ENCODE data around the gene SLC10A3. TPM values are rescaled to one million over a fixed set of nuclear protein-coding genes. Genes with fewer than 3 reads are reported as not detected.

SLC10A3 gene
- total and polyA plus RNA-seq, 10 of the 15 experiments (the other 5 are each of a cell fraction or from before 2014, with no cell fraction given) = 1.7 to 23.5 (median 11.0) TPM

DNA sequence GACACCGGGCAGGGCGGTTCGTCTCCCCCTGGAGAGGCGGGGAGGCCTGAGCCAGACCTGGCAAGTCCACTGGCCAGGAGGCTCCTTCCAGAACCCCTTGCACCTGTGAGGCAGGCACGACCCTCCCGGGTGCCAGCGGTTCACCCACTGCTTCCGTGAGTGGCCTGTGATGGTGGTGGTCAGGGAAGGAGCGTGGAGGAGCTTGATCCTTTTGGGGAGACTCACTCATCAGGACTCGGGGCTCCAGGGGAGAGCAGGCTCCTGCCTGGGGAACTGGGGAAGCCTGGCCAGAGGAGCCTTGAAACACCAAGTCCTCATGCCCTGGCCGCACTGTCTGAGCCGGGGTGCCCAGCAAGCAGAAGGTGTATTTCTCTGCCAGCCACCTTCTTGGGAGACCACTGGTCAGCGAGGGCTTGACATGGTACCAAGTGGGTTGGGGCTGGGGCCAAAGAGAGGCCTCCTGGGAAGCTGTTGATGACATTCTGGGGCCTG is 45.6 kb downstream of the SLC10A3 start:
- H3K9me3 ChIP-seq (replicated peaks; ENCODE audit: control insufficient read depth, insufficient read depth, low read length) = no peaks in the 10 kb centered on the region
- no peak for TF ChIP-seq BCL11A (IDR thresholded peaks at IDR 0.05; ENCODE audit: low read depth, low read length)
- no peak for TF ChIP-seq RAD21 (IDR thresholded peaks at IDR 0.05; ENCODE audit: insufficient read depth, low read depth, low read length)
- no peak for TF ChIP-seq SPI1 (IDR thresholded peaks at IDR 0.05; ENCODE audit: borderline replicate concordance, insufficient read depth, low read depth, low read length)
- TF ChIP-seq BACH1 (IDR thresholded peaks at IDR 0.05; ENCODE audit: borderline replicate concordance) = no peak
- TF ChIP-seq E2F8 (IDR thresholded peaks at IDR 0.05; ENCODE audit: low read depth, partially characterized antibody) = no peak
- TF ChIP-seq FOXK2 (IDR thresholded peaks at IDR 0.05) = no peak
- TF ChIP-seq SKIL (IDR thresholded peaks at IDR 0.05; ENCODE audit: low read depth, poor library complexity, severe bottlenecking) = no peak
- no peak for TF ChIP-seq SREBF1 (IDR thresholded peaks at IDR 0.05; ENCODE audit: low read length)
- TF ChIP-seq CHD1 (IDR thresholded peaks at IDR 0.05; ENCODE audit: low read depth, low read length) = no peak
- TF ChIP-seq SMARCA5 (IDR thresholded peaks at IDR 0.05) = no peak
- TF ChIP-seq MLLT1 (IDR thresholded peaks at IDR 0.05) = no peak
- no peak for TF ChIP-seq MXI1 (IDR thresholded peaks at IDR 0.05; ENCODE audit: low read depth, low read length)
- TF ChIP-seq SIX5 (IDR thresholded peaks at IDR 0.05; ENCODE audit: low read depth, low read length, severe bottlenecking) = no peak
- TF ChIP-seq CREM (IDR thresholded peaks at IDR 0.05; ENCODE audit: low read depth) = no peak
- no peak for TF ChIP-seq RUNX3 (IDR thresholded peaks at IDR 0.05; ENCODE audit: low read length)
- TF ChIP-seq CHD2 (IDR thresholded peaks at IDR 0.05; ENCODE audit: borderline replicate concordance, low read depth, low read length) = no peak
- no peak for TF ChIP-seq ZBED1 (IDR thresholded peaks at IDR 0.05; ENCODE audit: borderline replicate concordance)
- no peak for TF ChIP-seq CBFB (IDR thresholded peaks at IDR 0.05; ENCODE audit: low read depth)
- DNase-seq (ENCODE audit: low read depth, low spot score) (no peak), ATAC-seq (peak; percentile 38; the same call in 2 of the 3 replicates), FAIRE-seq (no peak)
- peak overlapping the region; percentile 72 for H3K4me2 ChIP-seq (ENCODE audit: control insufficient read depth, insufficient read depth)
- H2AFZ ChIP-seq (ENCODE audit: control insufficient read depth, low read depth, low read length) = no peak overlapping the region
- no TSS peak for BruUV-seq (replicated peaks)
- CTCF ChIA-PET = no interaction called here
- H3K27me3 ChIP-seq (replicated peaks in 1 of 2; ENCODE audit: control insufficient read depth in 2 of 2, insufficient read depth in 2 of 2, low read length in 1 of 2) = no peaks in the 10 kb centered on the region
- H3K9ac ChIP-seq (ENCODE audit: control insufficient read depth, insufficient read depth, low read length) = peak overlapping the region; percentile 61
- H3K79me2 ChIP-seq (ENCODE audit: control insufficient read depth, insufficient read depth, low read length) = peaks cover 6% of the 10 kb centered on the region
- RAD21 ChIA-PET (ENCODE audit: unreplicated experiment) = no interaction called here
- H3K4me1 ChIP-seq (ENCODE audit: control insufficient read depth, insufficient read depth, low read length) = 0 out of 2 replicates have a peak, but pooled peaks cover 3% of the 10 kb centered on the region
- no peaks in the 10 kb centered on the region for H4K20me1 ChIP-seq (ENCODE audit: control insufficient read depth, insufficient read depth)
- H3K27ac ChIP-seq (ENCODE audit: control insufficient read depth, insufficient read depth) = peak overlapping the region; percentile 52
- in situ Hi-C loops (cut with MboI) (no loop called here), intact Hi-C loops (cut with micrococcal nuclease; ENCODE audit: unreplicated experiment) (no loop called here)
- 63% methylated on average over 13 of the region's 13 CpGs for WGBS (ENCODE audit: insufficient coverage, insufficient replicate concordance, low lambda C conversion rate, missing lambda C conversion rate)
- SMC1A ChIA-PET (ENCODE audit: uncharacterized antibody, unreplicated experiment) = no interaction called here
- peak overlapping the region; percentile 68 for H3K4me3 ChIP-seq
- POLR2A ChIA-PET = interaction anchor here (0.5 kb wide), 1 partner anchor 508 kb away, joined by 6 read pairs; no protein-coding TSS in a partner anchor
- peaks cover 0 to 5% of the 10 kb centered on the region in 2 experiments; a peak in 1 of 4 replicates for H3K36me3 ChIP-seq (ENCODE audit: control insufficient read depth in 2 of 2, insufficient read depth in 2 of 2, low read length in 1 of 2)

All from GM12878 (cell line).